Neural progenitor cell (in vitro differentiated cells): ENCODE data around the gene MAP2K1.

Experiments
- CTCF ChIP-seq: fragments of 200-600 bp; sonication (generic); IDR thresholded peaks from 2 replicates; pipeline ENCODE4 v1.5.1; 2017; ENCODE audit warnings: antibody characterized with exemption, mild to moderate bottlenecking
- EZH2 ChIP-seq: fragments of 200-600 bp; sonication (generic); IDR thresholded peaks from 2 replicates; pipeline ENCODE4 v1.6.1; 2017; ENCODE audit warnings: antibody characterized with exemption, mild to moderate bottlenecking, moderate library complexity
- EZH2phosphoT487 ChIP-seq: fragments of 200-600 bp; sonication (generic); IDR thresholded peaks from 2 replicates; pipeline ENCODE4 v1.6.1; 2017; ENCODE audit warnings: antibody characterized with exemption

- TF ChIP-seq CTCF (no peak), EZH2 (no peak), EZH2phosphoT487 (no peak)
Measured at GRCh38 chr15:66408254-66408653, 21.5 kb downstream of the MAP2K1 start.
